Prostate gland (tissue), 2 donors: ENCODE data around the gene NRSN2. TPM values are rescaled to one million over a fixed set of nuclear protein-coding genes. Genes with fewer than 3 reads are reported as not detected.

Source experiments
- DNase-seq: peaks from one replicate; pipeline ENCODE4 v3.0.0-alpha.2; 2019; ENCODE audit warnings: low spot score
- H3K27ac ChIP-seq, 2 donors: fragments of 200-600 bp; sonication (generic); 2 replicates each; pipeline ENCODE4 v1.5.1; 2017 to 2019
- H3K27me3 ChIP-seq: fragments of 200-600 bp; sonication (generic); replicated peaks from 2 replicates; pipeline ENCODE4 v1.5.1; 2019; ENCODE audit not compliant: insufficient read depth
- H3K36me3 ChIP-seq, 2 donors: fragments of 200-600 bp; sonication (generic); 1 replicate in 1 of 2; 2 replicates in 1 of 2; pipeline versions ENCODE4 v1.5.1 to v1.8.1; 2017 to 2019
- H3K4me1 ChIP-seq: fragments of 200-600 bp; sonication (generic); replicated peaks from 2 replicates; pipeline ENCODE4 v1.5.1; 2019
- H3K4me3 ChIP-seq, 2 donors: fragments of 200-600 bp; sonication (generic); 2 replicates each; pipeline ENCODE4 v1.5.1; 2017 to 2019
- H3K9me3 ChIP-seq: fragments of 200-600 bp; sonication (generic); 2 replicates; pipeline ENCODE4 v1.5.1; 2017
- CTCF ChIP-seq, 4 experiments: fragments of 200-600 bp in 2 of 4; fragments of 450-650 bp in 2 of 4; sonication (generic) in 2 of 4; IDR thresholded peaks; 1 replicate in 3 of 4; 2 replicates in 1 of 4; pipeline ENCODE4 v1.5.1; 2016 to 2019; ENCODE audit warnings: antibody characterized with exemption in 4 of 4, mild to moderate bottlenecking in 2 of 4, moderate library complexity in 2 of 4
- POLR2A ChIP-seq: fragments of 450-650 bp; IDR thresholded peaks from one replicate; pipeline ENCODE4 v1.6.1; 2016; ENCODE audit warnings: antibody characterized with exemption, mild to moderate bottlenecking
- POLR2AphosphoS5 ChIP-seq: sonication (generic); formaldehyde crosslinking; IDR thresholded peaks from one replicate; pipeline ENCODE4 v1.6.1; 2017; ENCODE audit warnings: antibody characterized with exemption
- WGBS: methylation state at CpG from one replicate; pipeline ENCODE4 v1.1.5; 2018; 5-methylcytosine and 5-hydroxymethylcytosine counted together
- intact Hi-C: fragments of 100-400 bp; cut with DNase I; formaldehyde crosslinking; loops from one replicate; pipeline ENCODE4 v1.14.2; 2022
- total RNA-seq, 2 donors: library from RNA; depleted of rRNA; stranded (reverse); fragments of >200 nt; gene quantifications; one replicate each; pipeline ENCODE4 v1.1.0, GENCODE V29; 2016

NRSN2 gene
- total RNA-seq = 10 to 100 TPM; 26.3 to 48.3 TPM

- no peak for TF ChIP-seq CTCF (IDR thresholded peaks at IDR 0.05)
- TF ChIP-seq POLR2A = peak; percentile 65
- peak; percentile 47 for DNase-seq
- intact Hi-C loops = no loop called here
- Histone ChIP-seq H3K27ac (peak within 1 kb of the TSS; percentile 94 to 97), H3K36me3 (no peaks in the 10 kb centered on the region), H3K4me1 (peaks cover 9% of the 10 kb centered on the region), H3K4me3 (peak within 1 kb of the TSS; percentile 57 to 62), H3K9me3 (no peaks in the 10 kb centered on the region), H3K27me3 (no peaks in the 10 kb centered on the region)
- WGBS = 1% methylated on average over 50 of the region's 50 CpGs
These were observed at the start of gene NRSN2 for GRCh38 chr20:346640-347316. NRSN2 (plus strand) TSS chr20:347111; CDS start chr20:349644, 2,533 bp downstream.

GRCh38 chr20:297925-298775, 48.8 kb upstream of the NRSN2 start:
- under 1% methylated on average over 37 of the region's 75 CpGs for WGBS
- no peak for TF ChIP-seq CTCF (IDR thresholded peaks at IDR 0.05)
- TF ChIP-seq POLR2A = peak; percentile 48
- peak; percentile 29 for TF ChIP-seq POLR2AphosphoS5

GRCh38 chr20:298776-299391, 48.0 kb upstream of the NRSN2 start:
- H3K27ac ChIP-seq = peak overlapping the region; percentile 97 to 99
- peaks cover 18% of the 10 kb centered on the region for H3K4me1 ChIP-seq
- H3K27me3 ChIP-seq = no peaks in the 10 kb centered on the region
- intact Hi-C loops = no loop called here
- no peak for DNase-seq
- no peak for TF ChIP-seq POLR2AphosphoS5
- TF ChIP-seq POLR2A = no peak
- no peak for TF ChIP-seq CTCF (IDR thresholded peaks at IDR 0.05)
- 3% methylated on average over 15 of the region's 15 CpGs for WGBS
- peak overlapping the region; percentile 85 to 95 for H3K4me3 ChIP-seq
- H3K36me3 ChIP-seq = no peaks in the 10 kb centered on the region
- H3K9me3 ChIP-seq = no peaks in the 10 kb centered on the region

More at GRCh38 chr20:297925-298775, 48.8 kb upstream of the NRSN2 start:
- peak overlapping the region; percentile 97 to 99 for H3K27ac ChIP-seq
- no peaks in the 10 kb centered on the region for H3K36me3 ChIP-seq
- no peaks in the 10 kb centered on the region for H3K9me3 ChIP-seq
- DNase-seq = peak; percentile 53
- peak overlapping the region; percentile 85 to 95 for H3K4me3 ChIP-seq
- no peaks in the 10 kb centered on the region for H3K27me3 ChIP-seq
- peaks cover 18% of the 10 kb centered on the region for H3K4me1 ChIP-seq
- intact Hi-C loops = loop anchor here (2.0 kb wide), 1 partner anchor 27 kb away; the partner anchor contains the start of gene SOX12

GRCh38 chr20:300345-300990, 46.4 kb upstream of the NRSN2 start:
- H3K9me3 ChIP-seq = no peaks in the 10 kb centered on the region
- no peak for TF ChIP-seq POLR2A
- TF ChIP-seq POLR2AphosphoS5 = no peak
- no peak for TF ChIP-seq CTCF (IDR thresholded peaks at IDR 0.05)
- WGBS = 39% methylated on average over 10 of the region's 10 CpGs
- H3K27ac ChIP-seq = peak overlapping the region in 1 of 2 donors; percentile 4
- DNase-seq = no peak
- intact Hi-C loops = no loop called here
- no peaks in the 10 kb centered on the region for H3K36me3 ChIP-seq
- peaks cover 18% of the 10 kb centered on the region for H3K4me1 ChIP-seq
- H3K27me3 ChIP-seq = no peaks in the 10 kb centered on the region
- peak overlapping the region in 1 of 2 donors; percentile 95 for H3K4me3 ChIP-seq
